WTC11 (cell line): Measurements from ENCODE around the gene ZNF823. TPM values are rescaled to one million over a fixed set of nuclear protein-coding genes. Genes with fewer than 3 reads are reported as not detected.

Source experiments
- ATAC-seq: fragments of 200-7000 bp; cut with Tn5 transposase; 2 replicates; pipeline ENCODE4 v1.10.0; 2021; ENCODE audit warnings: mild to moderate bottlenecking, moderate library complexity
- CTCF ChIA-PET: fragments of 300-600 bp; sonication (Branson Sonifier 250); formaldehyde crosslinking; loops from one replicate; lab custom pipeline; 2021; ENCODE audit warnings: antibody characterized with exemption; lab: Charles Lee
- POLR2A ChIA-PET: fragments of 350-600 bp; sonication (Branson Sonifier 250); formaldehyde crosslinking; loops from one replicate; lab custom pipeline; 2021; ENCODE audit warnings: antibody characterized with exemption; lab: Charles Lee
- DNase-seq: peaks from one replicate; pipeline ENCODE4 v3.0.0; 2021; ENCODE audit warnings: low spot score
- H3K27ac Mint-ChIP-seq: 2 replicates; pipeline ENCODE4 v1.8.0; 2021; ENCODE audit warnings: mixed read lengths
- H3K27me3 Mint-ChIP-seq: 2 replicates; pipeline ENCODE4 v1.8.0; 2021; ENCODE audit warnings: low read depth, mild to moderate bottlenecking, moderate library complexity, mixed read lengths
- H3K36me3 Mint-ChIP-seq: 2 replicates; pipeline ENCODE4 v1.8.0; 2021; ENCODE audit warnings: mixed read lengths
- H3K4me1 Mint-ChIP-seq: 2 replicates; pipeline ENCODE4 v1.8.0; 2022; ENCODE audit warnings: mixed read lengths
- H3K4me3 Mint-ChIP-seq: 2 replicates; pipeline ENCODE4 v1.8.0; 2021; ENCODE audit warnings: mild to moderate bottlenecking, moderate library complexity, mixed read lengths
- H3K9me3 Mint-ChIP-seq: 2 replicates; pipeline ENCODE4 v1.8.0; 2021; ENCODE audit warnings: mixed read lengths
- CDX4 ChIP-seq: fragments of 250-450 bp; sonication (Bioruptor Pico); IDR thresholded peaks from 2 replicates; pipeline ENCODE4 v1.9.0; 2021; ENCODE audit warnings: moderate library complexity, mild to moderate bottlenecking, inconsistent platforms, borderline replicate concordance
- E2F5 ChIP-seq: sonication (generic); formaldehyde crosslinking; IDR thresholded peaks from 2 replicates; pipeline ENCODE4 v1.8.1; 2022; ENCODE audit warnings: mild to moderate bottlenecking, moderate library complexity, missing genetic modification reagents
- FOXK1 ChIP-seq: sonication (generic); formaldehyde crosslinking; IDR thresholded peaks from 2 replicates; pipeline ENCODE4 v1.8.0; 2022; ENCODE audit warnings: mild to moderate bottlenecking, moderate library complexity, missing genetic modification reagents
- NFYB ChIP-seq: sonication (generic); formaldehyde crosslinking; conservative IDR thresholded peaks from 2 replicates; pipeline ENCODE4 v1.8.0; 2022; ENCODE audit warnings: low read depth, missing genetic modification reagents
- NR2C2 ChIP-seq: sonication (generic); formaldehyde crosslinking; IDR thresholded peaks from 2 replicates; pipeline ENCODE4 v1.8.0; 2022; ENCODE audit warnings: mild to moderate bottlenecking, missing genetic modification reagents
- OVOL2 ChIP-seq: fragments of 250-450 bp; sonication (Bioruptor Pico); IDR thresholded peaks from 2 replicates; pipeline ENCODE4 v1.9.0; 2021; ENCODE audit warnings: mild to moderate bottlenecking, borderline replicate concordance
- RELA ChIP-seq: sonication (generic); formaldehyde crosslinking; IDR thresholded peaks from 2 replicates; pipeline ENCODE4 v1.8.1; 2022; ENCODE audit warnings: missing genetic modification reagents, mild to moderate bottlenecking, borderline replicate concordance
- SMAD3 ChIP-seq: sonication (generic); formaldehyde crosslinking; IDR thresholded peaks from 2 replicates; pipeline ENCODE4 v1.8.0; 2022; ENCODE audit warnings: missing genetic modification reagents, mild to moderate bottlenecking, borderline replicate concordance
- SOX15 ChIP-seq: fragments of 250-450 bp; sonication (Bioruptor Pico); IDR thresholded peaks from 2 replicates; pipeline ENCODE4 v1.9.0; 2021; ENCODE audit warnings: mild to moderate bottlenecking
- SP1 ChIP-seq: sonication (generic); formaldehyde crosslinking; conservative IDR thresholded peaks from 2 replicates; pipeline ENCODE4 v1.8.1; 2022; ENCODE audit warnings: missing genetic modification reagents
- TEAD1 ChIP-seq: sonication (generic); formaldehyde crosslinking; IDR thresholded peaks from 2 replicates; pipeline ENCODE4 v1.8.0; 2022; ENCODE audit warnings: mild to moderate bottlenecking, missing genetic modification reagents
- TP53 ChIP-seq: sonication (generic); formaldehyde crosslinking; IDR thresholded peaks from 2 replicates; pipeline ENCODE4 v1.8.1; 2023; ENCODE audit warnings: mild to moderate bottlenecking, missing genetic modification reagents
- USF1 ChIP-seq: sonication (generic); formaldehyde crosslinking; IDR thresholded peaks from 2 replicates; pipeline ENCODE4 v1.8.0; 2022; ENCODE audit warnings: mild to moderate bottlenecking, missing genetic modification reagents
- USF2 ChIP-seq: sonication (generic); formaldehyde crosslinking; IDR thresholded peaks from 2 replicates; pipeline ENCODE4 v1.8.1; 2023; ENCODE audit warnings: mild to moderate bottlenecking, missing genetic modification reagents, moderate library complexity
- ZBTB43 ChIP-seq: sonication (generic); formaldehyde crosslinking; IDR thresholded peaks from 2 replicates; pipeline ENCODE4 v1.8.1; 2023; ENCODE audit warnings: mild to moderate bottlenecking, missing genetic modification reagents
- ZNF121 ChIP-seq: sonication (generic); formaldehyde crosslinking; IDR thresholded peaks from 2 replicates; pipeline ENCODE4 v1.8.0; 2023; ENCODE audit warnings: missing genetic modification reagents
- ZNF396 ChIP-seq: fragments of 250-450 bp; sonication (Bioruptor Pico); IDR thresholded peaks from 2 replicates; pipeline ENCODE4 v1.8.0; 2021; ENCODE audit warnings: mild to moderate bottlenecking, moderate library complexity, borderline replicate concordance
- ZNF416 ChIP-seq: fragments of 250-450 bp; sonication (Bioruptor Pico); IDR thresholded peaks from 2 replicates; pipeline ENCODE4 v1.9.0; 2021; ENCODE audit warnings: mild to moderate bottlenecking, inconsistent platforms
- ZNF512 ChIP-seq: sonication (generic); formaldehyde crosslinking; IDR thresholded peaks from 2 replicates; pipeline ENCODE4 v1.8.1; 2022; ENCODE audit warnings: missing genetic modification reagents, borderline replicate concordance
- ZSCAN18 ChIP-seq: fragments of 250-450 bp; sonication (Bioruptor Pico); IDR thresholded peaks from 2 replicates; pipeline ENCODE4 v2.1.2; 2022; ENCODE audit warnings: mild to moderate bottlenecking, moderate library complexity
- total RNA-seq: library from RNA; stranded (reverse); gene quantifications from 3 replicates; pipeline ENCODE4 v1.2.3, GENCODE V29; 2021

ZNF823 gene
- total RNA-seq, 1 experiment from 2014 or later = 5.4 TPM

- no peak for TF ChIP-seq ZNF512 (CRISPR knock-in tag)
- TF ChIP-seq USF2 (CRISPR knock-in tag) = no peak
- TF ChIP-seq USF1 = no peak
- TF ChIP-seq FOXK1 (CRISPR knock-in tag) = no peak
- TF ChIP-seq SP1 (CRISPR knock-in tag) = no peak
- no peak for TF ChIP-seq CDX4 (CRISPR knock-in tag)
- no peak for TF ChIP-seq OVOL2 (CRISPR knock-in tag)
- no peak for TF ChIP-seq ZSCAN18 (CRISPR knock-in tag)
- TF ChIP-seq SOX15 (CRISPR knock-in tag) = no peak
- no peak for TF ChIP-seq NFYB (CRISPR knock-in tag)
These were observed 46.5 kb downstream of the ZNF823 start (continued) for GRCh38 chr19:11692127-11692790.

GRCh38 chr19:11685676-11686650 lies 52.8 kb downstream of the ZNF823 start:
- no peak overlapping the region for H3K4me3 Mint-ChIP-seq
- H3K36me3 Mint-ChIP-seq = peaks cover 90% of the 10 kb centered on the region
- H3K9me3 Mint-ChIP-seq = peaks cover 79% of the 10 kb centered on the region
- H3K27me3 Mint-ChIP-seq = peaks cover 2% of the 10 kb centered on the region
- no peaks in the 10 kb centered on the region for H3K4me1 Mint-ChIP-seq
- ATAC-seq (no peak), DNase-seq (no peak)
- H3K27ac Mint-ChIP-seq = no peak overlapping the region
- CTCF ChIA-PET = no interaction called here
- POLR2A ChIA-PET = no interaction called here
- no peak for TF ChIP-seq ZNF416 (CRISPR knock-in tag)
- no peak for TF ChIP-seq SMAD3
- no peak for TF ChIP-seq ZNF512 (CRISPR knock-in tag)
- TF ChIP-seq ZNF121 (CRISPR knock-in tag) = no peak
- no peak for TF ChIP-seq USF1
- TF ChIP-seq RELA (CRISPR knock-in tag) = no peak
- no peak for TF ChIP-seq USF2 (CRISPR knock-in tag)
- TF ChIP-seq E2F5 (CRISPR knock-in tag) = no peak
- TF ChIP-seq TP53 (CRISPR knock-in tag) = no peak
- no peak for TF ChIP-seq TEAD1 (CRISPR knock-in tag)
- TF ChIP-seq ZNF396 (CRISPR knock-in tag) = no peak
- no peak for TF ChIP-seq ZBTB43 (CRISPR knock-in tag)
- no peak for TF ChIP-seq NR2C2
- TF ChIP-seq, all 79 proteins: peak for 0
